Measurements from ENCODE around the gene PCSK6.

PCSK6 gene

DNA sequence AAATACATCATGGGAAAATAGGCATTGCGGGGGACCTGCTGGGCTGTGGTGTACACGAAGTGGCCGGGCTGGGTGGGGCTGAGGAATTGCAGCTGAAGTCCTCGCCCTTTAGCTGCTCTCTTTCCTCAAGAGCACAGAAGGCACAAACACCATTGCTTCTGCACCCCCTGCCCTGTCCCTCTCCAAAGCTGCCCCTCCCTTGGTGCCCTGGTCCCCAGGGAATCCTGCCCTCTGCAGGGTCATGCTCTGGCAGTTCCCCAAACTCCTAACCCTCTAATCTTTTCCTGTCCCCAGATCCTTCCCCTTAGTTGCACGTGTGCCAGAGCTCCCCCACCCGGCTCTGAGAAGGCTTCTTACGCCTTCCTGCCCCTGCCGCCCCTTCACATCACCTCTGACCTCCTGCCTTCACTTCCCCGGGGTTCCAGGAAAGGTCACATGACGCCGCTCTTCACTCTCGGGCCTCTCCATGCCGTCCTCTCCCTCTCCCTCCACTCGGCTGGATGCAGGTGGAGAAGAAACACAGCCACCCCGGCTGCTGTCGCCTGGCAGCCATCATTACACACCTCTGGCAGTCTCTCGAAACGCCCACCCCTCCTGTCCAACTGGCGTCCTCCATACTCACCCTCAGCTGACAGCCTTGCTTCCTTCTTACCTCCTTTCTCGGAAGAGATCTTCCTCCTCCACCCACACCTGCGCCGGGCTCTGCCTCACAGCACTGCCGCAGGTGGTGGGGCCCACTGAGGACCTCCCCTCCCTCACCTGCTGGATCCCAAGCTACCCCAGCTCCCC lies 6.9 kb upstream of the PCSK6 start:
- no peak for TF ChIP-seq RARB (CRISPR knock-in tag; IDR thresholded peaks at IDR 0.05)
- no peak for TF ChIP-seq ZFP3 (CRISPR knock-in tag; IDR thresholded peaks at IDR 0.05)
- no peak for TF ChIP-seq ESRRG (CRISPR knock-in tag; IDR thresholded peaks at IDR 0.05)
- no peak for TF ChIP-seq CSDC2 (CRISPR knock-in tag; IDR thresholded peaks at IDR 0.05)
- no peak for TF ChIP-seq ISL1 (CRISPR knock-in tag; IDR thresholded peaks at IDR 0.05)
- TF ChIP-seq TOX (CRISPR knock-in tag; IDR thresholded peaks at IDR 0.05; ENCODE audit: borderline replicate concordance) = no peak
- no peak for TF ChIP-seq ZNF70 (CRISPR knock-in tag; IDR thresholded peaks at IDR 0.05)
- no peak for ATAC-seq

GRCh38 chr15:101495334-101496197 lies 6.1 kb upstream of the PCSK6 start:
- TF ChIP-seq ZC3H10 (CRISPR knock-in tag; IDR thresholded peaks at IDR 0.05) (no peak), CSDC2 (CRISPR knock-in tag; IDR thresholded peaks at IDR 0.05) (no peak)
- ATAC-seq = no peak

GRCh38 chr15:101494251-101494796 lies 4.8 kb upstream of the PCSK6 start:
- TF ChIP-seq, protein P1, sequence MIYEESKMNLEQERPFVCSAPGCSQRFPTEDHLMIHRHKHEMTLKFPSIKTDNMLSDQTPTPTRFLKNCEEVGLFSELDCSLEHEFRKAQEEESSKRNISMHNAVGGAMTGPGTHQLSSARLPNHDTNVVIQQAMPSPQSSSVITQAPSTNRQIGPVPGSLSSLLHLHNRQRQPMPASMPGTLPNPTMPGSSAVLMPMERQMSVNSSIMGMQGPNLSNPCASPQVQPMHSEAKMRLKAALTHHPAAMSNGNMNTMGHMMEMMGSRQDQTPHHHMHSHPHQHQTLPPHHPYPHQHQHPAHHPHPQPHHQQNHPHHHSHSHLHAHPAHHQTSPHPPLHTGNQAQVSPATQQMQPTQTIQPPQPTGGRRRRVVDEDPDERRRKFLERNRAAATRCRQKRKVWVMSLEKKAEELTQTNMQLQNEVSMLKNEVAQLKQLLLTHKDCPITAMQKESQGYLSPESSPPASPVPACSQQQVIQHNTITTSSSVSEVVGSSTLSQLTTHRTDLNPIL (CRISPR knock-in tag; IDR thresholded peaks at IDR 0.05; ENCODE audit: low read depth) = no peak
- TF ChIP-seq SNAI2 (CRISPR knock-in tag; IDR thresholded peaks at IDR 0.05) (no peak), ZC3H10 (CRISPR knock-in tag; IDR thresholded peaks at IDR 0.05) (no peak), TCF4 (CRISPR knock-in tag; IDR thresholded peaks at IDR 0.05; ENCODE audit: borderline replicate concordance) (no peak), ZNF565 (CRISPR knock-in tag; conservative IDR thresholded peaks at IDR 0.05; ENCODE audit: low read depth) (no peak), OSR1 (CRISPR knock-in tag; IDR thresholded peaks at IDR 0.05) (no peak), ESRRG (CRISPR knock-in tag; IDR thresholded peaks at IDR 0.05) (no peak), ARNTL (CRISPR knock-in tag; IDR thresholded peaks at IDR 0.05; ENCODE audit: borderline replicate concordance, low read depth) (no peak), ZFP30 (CRISPR knock-in tag; IDR thresholded peaks at IDR 0.05) (no peak), CSDC2 (CRISPR knock-in tag; IDR thresholded peaks at IDR 0.05) (no peak), POU6F1 (CRISPR knock-in tag; IDR thresholded peaks at IDR 0.05; ENCODE audit: borderline replicate concordance, low read depth) (no peak)
- TF ChIP-seq, protein P2, sequence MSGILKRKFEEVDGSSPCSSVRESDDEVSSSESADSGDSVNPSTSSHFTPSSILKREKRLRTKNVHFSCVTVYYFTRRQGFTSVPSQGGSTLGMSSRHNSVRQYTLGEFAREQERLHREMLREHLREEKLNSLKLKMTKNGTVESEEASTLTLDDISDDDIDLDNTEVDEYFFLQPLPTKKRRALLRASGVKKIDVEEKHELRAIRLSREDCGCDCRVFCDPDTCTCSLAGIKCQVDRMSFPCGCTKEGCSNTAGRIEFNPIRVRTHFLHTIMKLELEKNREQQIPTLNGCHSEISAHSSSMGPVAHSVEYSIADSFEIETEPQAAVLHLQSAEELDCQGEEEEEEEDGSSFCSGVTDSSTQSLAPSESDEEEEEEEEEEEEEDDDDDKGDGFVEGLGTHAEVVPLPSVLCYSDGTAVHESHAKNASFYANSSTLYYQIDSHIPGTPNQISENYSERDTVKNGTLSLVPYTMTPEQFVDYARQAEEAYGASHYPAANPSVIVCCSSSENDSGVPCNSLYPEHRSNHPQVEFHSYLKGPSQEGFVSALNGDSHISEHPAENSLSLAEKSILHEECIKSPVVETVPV (CRISPR knock-in tag; IDR thresholded peaks at IDR 0.05) = no peak
- TF ChIP-seq, protein P3, sequence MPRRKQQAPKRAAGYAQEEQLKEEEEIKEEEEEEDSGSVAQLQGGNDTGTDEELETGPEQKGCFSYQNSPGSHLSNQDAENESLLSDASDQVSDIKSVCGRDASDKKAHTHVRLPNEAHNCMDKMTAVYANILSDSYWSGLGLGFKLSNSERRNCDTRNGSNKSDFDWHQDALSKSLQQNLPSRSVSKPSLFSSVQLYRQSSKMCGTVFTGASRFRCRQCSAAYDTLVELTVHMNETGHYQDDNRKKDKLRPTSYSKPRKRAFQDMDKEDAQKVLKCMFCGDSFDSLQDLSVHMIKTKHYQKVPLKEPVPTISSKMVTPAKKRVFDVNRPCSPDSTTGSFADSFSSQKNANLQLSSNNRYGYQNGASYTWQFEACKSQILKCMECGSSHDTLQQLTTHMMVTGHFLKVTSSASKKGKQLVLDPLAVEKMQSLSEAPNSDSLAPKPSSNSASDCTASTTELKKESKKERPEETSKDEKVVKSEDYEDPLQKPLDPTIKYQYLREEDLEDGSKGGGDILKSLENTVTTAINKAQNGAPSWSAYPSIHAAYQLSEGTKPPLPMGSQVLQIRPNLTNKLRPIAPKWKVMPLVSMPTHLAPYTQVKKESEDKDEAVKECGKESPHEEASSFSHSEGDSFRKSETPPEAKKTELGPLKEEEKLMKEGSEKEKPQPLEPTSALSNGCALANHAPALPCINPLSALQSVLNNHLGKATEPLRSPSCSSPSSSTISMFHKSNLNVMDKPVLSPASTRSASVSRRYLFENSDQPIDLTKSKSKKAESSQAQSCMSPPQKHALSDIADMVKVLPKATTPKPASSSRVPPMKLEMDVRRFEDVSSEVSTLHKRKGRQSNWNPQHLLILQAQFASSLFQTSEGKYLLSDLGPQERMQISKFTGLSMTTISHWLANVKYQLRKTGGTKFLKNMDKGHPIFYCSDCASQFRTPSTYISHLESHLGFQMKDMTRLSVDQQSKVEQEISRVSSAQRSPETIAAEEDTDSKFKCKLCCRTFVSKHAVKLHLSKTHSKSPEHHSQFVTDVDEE (CRISPR knock-in tag; IDR thresholded peaks at IDR 0.05) = no peak
- ATAC-seq = no peak

Data from SK-N-SH treated with all-trans-retinoic acid at 6 μM for 48 hours (cell line).